ENCODE measurements around the gene IGSF21. TPM values are rescaled to one million over a fixed set of nuclear protein-coding genes. Genes with fewer than 3 reads are reported as not detected.

The IGSF21 gene
- total RNA-seq, 4 donors from 2014 or later = 4.7 to 10.2 (median 5.9) TPM

DNA sequence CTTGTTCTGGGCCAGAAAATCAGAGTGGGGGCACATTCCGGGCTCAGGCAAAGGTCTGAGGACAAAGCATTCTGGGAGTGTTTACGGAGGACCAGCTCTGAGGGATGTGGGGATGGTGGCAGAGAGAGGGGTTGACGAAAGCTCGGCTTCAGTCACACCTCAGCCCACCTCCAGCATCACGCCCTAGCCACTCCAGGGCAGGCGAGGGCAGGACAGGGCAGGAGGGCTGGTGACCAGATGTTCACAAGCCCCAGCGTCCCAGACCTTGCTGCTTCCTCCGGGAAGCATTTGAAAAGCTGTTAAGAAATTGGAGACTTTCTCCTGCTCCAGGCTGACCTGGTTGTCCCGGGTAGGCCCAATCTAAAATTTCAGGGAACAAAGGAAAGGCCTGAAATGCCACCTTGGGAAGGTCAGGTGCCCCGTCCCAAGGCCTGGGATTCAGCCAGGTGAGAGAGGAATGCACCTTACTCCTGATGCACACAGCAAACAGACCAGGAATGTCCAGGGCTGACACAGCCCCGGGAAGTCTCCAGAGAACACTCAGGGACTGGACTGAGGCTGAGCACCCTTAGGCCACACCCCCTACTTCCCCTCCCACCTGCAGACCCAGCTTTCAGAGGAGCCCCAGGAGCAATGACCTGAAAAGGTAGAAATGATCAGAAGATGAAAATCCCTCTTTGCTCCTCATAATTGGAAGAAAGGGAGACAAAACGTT, 301.2 kb downstream of the IGSF21 start:
- DNase-seq (ENCODE audit: low spot score in 2 of 2) = no peak
- peaks cover 0 to 48% (median 1%) of the 10 kb centered on the region in 4 donors for H3K9me3 ChIP-seq
- no peak for TF ChIP-seq POLR2A (IDR thresholded peaks at IDR 0.05)
- TF ChIP-seq, protein P1, sequence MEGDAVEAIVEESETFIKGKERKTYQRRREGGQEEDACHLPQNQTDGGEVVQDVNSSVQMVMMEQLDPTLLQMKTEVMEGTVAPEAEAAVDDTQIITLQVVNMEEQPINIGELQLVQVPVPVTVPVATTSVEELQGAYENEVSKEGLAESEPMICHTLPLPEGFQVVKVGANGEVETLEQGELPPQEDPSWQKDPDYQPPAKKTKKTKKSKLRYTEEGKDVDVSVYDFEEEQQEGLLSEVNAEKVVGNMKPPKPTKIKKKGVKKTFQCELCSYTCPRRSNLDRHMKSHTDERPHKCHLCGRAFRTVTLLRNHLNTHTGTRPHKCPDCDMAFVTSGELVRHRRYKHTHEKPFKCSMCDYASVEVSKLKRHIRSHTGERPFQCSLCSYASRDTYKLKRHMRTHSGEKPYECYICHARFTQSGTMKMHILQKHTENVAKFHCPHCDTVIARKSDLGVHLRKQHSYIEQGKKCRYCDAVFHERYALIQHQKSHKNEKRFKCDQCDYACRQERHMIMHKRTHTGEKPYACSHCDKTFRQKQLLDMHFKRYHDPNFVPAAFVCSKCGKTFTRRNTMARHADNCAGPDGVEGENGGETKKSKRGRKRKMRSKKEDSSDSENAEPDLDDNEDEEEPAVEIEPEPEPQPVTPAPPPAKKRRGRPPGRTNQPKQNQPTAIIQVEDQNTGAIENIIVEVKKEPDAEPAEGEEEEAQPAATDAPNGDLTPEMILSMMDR (IDR thresholded peaks at IDR 0.05) = no peak
- TF ChIP-seq EP300 (IDR thresholded peaks at IDR 0.05) = no peak
- no peak overlapping the region for H3K4me3 ChIP-seq
- no peaks in the 10 kb centered on the region for H3K4me1 ChIP-seq
- WGBS, 2 donors = 47 to 57% methylated on average over 12 of the region's 12 CpGs
- H3K27me3 ChIP-seq = no peaks in the 10 kb centered on the region
- H3K36me3 ChIP-seq = no peaks in the 10 kb centered on the region
- no peak overlapping the region for H3K27ac ChIP-seq

DNA sequence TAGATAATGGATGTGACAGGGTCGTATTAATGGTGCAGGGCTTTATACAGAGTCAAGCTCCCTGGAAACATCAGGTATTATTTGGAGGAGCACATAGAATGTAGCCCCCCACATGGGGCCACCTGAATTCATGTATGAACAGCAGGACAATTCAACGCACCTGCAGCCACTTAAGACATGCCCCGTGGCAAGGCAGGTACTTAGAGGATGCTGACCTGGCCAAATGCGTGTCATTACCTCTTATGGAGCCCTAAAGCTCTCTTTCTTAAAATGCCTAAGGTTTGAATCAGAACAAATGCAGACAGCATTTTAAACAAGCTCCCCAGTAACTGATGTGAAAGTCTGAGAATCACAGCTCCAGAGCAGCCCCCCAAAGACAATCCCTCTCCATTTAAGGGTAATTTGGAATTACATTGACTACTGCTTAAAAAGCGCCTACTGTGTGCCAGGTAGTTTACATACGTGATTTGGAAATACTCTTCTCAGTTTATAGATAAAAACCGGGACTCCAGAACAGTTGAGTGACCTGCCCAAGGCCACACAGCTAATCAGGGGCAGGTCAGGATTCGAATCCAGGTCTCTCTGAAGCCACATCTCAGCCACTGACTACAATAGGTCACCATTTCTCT, 302.1 kb downstream of the IGSF21 start:
- DNase-seq (ENCODE audit: low spot score in 2 of 2) = no peak
- H3K9me3 ChIP-seq = peaks cover 0 to 41% (median 1%) of the 10 kb centered on the region in 4 donors
- H3K4me3 ChIP-seq = no peak overlapping the region
- WGBS, 2 donors = 78 to 80% methylated on average over 8 of the region's 8 CpGs
- TF ChIP-seq, protein P1 (IDR thresholded peaks at IDR 0.05) = no peak
- TF ChIP-seq POLR2A (IDR thresholded peaks at IDR 0.05) = no peak
- no peak for TF ChIP-seq EP300 (IDR thresholded peaks at IDR 0.05)
- H3K27ac ChIP-seq = no peak overlapping the region
- no peaks in the 10 kb centered on the region for H3K4me1 ChIP-seq
- H3K27me3 ChIP-seq = no peaks in the 10 kb centered on the region
- H3K36me3 ChIP-seq = no peaks in the 10 kb centered on the region

DNA sequence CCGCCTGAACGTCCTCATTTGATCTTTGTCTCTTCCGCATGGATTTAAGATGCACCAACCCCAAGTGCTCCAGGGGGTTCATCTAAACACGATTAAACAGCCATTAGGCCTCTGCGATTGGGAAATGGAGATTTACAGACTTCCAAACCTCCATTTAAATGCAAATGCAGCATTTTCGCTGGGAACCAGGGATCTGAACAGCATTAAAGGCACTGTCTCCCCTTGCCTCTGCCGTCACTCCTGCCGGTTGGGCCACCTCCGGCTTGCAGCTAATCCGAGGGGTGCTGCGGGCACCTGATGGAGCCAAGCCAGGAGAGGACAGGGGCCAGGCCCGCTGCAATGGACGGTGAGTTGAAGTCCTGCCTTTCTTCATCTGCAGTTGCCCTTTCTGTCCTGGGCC, 302.8 kb downstream of the IGSF21 start:
- Histone ChIP-seq H3K4me1 (no peaks in the 10 kb centered on the region), H3K27me3 (no peaks in the 10 kb centered on the region), H3K36me3 (no peaks in the 10 kb centered on the region), H3K27ac (no peak overlapping the region), H3K4me3 (no peak overlapping the region), H3K9me3 (peaks cover 0 to 34% (median 1%) of the 10 kb centered on the region in 4 donors)
- TF ChIP-seq EP300 (IDR thresholded peaks at IDR 0.05) = no peak
- WGBS, 2 donors = 55 to 58% methylated on average over 12 to 13 of the region's 13 CpGs
- DNase-seq (ENCODE audit: low spot score in 2 of 2) = no peak

DNA sequence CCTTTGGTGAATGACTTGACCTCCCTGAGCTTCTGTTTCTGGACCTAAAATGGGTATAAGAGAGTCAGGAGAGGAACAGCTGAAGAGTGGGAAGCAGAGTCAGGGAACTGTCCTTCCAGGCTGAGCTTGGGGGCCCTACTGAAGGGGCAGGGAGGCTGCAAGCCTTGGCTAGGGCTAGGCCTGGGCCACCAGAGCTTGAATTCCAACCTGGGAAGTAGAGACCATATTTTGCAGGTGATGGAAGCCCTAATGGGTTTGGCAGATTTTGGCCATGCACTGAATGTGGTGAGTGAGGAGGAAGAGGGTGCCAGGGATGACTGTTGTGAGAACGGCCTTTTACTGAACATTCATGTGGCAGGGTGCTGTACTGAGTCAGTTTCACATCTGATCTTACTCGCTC, 303.7 kb downstream of the IGSF21 start:
- H3K4me3 ChIP-seq = no peak overlapping the region
- no peaks in the 10 kb centered on the region for H3K27me3 ChIP-seq
- WGBS, 2 donors = 78 to 86% methylated on average over 2 of the region's 2 CpGs
- TF ChIP-seq, protein P1 (IDR thresholded peaks at IDR 0.05) = no peak
- no peak for TF ChIP-seq EP300 (IDR thresholded peaks at IDR 0.05)
- no peak for TF ChIP-seq POLR2A (IDR thresholded peaks at IDR 0.05)
- H3K4me1 ChIP-seq = no peaks in the 10 kb centered on the region
- H3K9me3 ChIP-seq = peaks cover 0 to 27% (median 1%) of the 10 kb centered on the region in 4 donors
- H3K27ac ChIP-seq = no peak overlapping the region
- no peaks in the 10 kb centered on the region for H3K36me3 ChIP-seq
- no peak for DNase-seq (ENCODE audit: low spot score in 2 of 2)

DNA sequence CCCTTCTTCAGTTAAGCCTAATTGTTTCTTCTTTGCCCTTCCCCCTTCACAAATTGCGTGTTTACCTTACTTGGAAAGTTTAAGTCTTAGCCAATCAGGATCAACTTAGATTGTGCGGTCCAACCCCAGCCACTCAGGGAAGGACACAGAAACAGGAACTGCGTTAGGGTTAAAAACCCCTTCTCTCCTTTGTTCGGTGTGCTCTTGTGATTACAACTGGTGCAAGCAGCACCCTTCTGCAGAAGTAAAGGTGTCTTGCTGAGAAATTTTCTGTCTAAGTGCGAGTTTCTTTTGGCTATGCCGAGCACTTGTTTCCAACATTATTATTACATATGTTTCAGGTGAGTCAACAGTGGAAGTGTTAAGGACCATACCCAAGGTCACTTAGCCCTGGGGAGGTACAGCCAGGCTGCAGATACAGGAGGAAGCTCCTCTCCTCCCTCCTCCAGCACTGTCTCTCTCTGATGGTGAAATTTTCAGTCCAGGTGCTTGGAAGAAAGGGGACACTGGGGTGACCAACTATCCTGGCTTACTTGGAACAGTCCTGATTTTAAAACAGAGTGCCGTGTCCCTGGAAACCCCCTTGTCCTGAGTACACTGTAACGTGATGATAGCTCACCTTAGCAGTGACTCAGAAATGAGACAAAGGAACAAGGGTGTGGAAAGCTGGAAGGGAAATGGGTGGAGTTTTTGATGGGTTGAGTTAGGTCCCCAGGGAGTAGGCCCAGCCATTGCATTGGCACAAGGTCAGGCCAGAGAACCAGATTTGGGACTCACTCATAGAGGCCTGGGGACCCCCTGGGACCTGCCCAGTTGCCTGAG, 304.4 kb downstream of the IGSF21 start:
- 81 to 89% methylated on average over 8 of the region's 8 CpGs for WGBS, 2 donors
- Histone ChIP-seq H3K9me3 (peaks cover 0 to 27% (median 1%) of the 10 kb centered on the region in 4 donors), H3K4me1 (no peaks in the 10 kb centered on the region), H3K27ac (no peak overlapping the region), H3K36me3 (no peaks in the 10 kb centered on the region), H3K4me3 (no peak overlapping the region), H3K27me3 (no peaks in the 10 kb centered on the region)
- TF ChIP-seq POLR2A (IDR thresholded peaks at IDR 0.05) (no peak), EP300 (IDR thresholded peaks at IDR 0.05) (no peak)
- TF ChIP-seq, protein P1 (IDR thresholded peaks at IDR 0.05) = no peak
- DNase-seq (ENCODE audit: low spot score in 2 of 2) = no peak

All from tibial nerve (tissue), 4 donors.